Body of pancreas (tissue), 4 donors: ENCODE results near the gene CCDC33.

Experiments
- POLR2A ChIP-seq, 3 donors: fragments of 450-650 bp; IDR thresholded peaks; one replicate each; pipeline ENCODE4 v1.6.1; 2016; ENCODE audit warnings: antibody characterized with exemption in 3 of 3, mild to moderate bottlenecking in 2 of 3
- TF ChIP-seq, protein P1 (sequence below), 7 experiments: fragments of 450-650 bp in 4 of 7; fragments of 200-600 bp in 3 of 7; sonication (generic) in 3 of 7; IDR thresholded peaks; one replicate each; pipeline ENCODE4 v1.5.1; 2016 to 2019; ENCODE audit warnings: antibody characterized with exemption in 7 of 7

DNA sequence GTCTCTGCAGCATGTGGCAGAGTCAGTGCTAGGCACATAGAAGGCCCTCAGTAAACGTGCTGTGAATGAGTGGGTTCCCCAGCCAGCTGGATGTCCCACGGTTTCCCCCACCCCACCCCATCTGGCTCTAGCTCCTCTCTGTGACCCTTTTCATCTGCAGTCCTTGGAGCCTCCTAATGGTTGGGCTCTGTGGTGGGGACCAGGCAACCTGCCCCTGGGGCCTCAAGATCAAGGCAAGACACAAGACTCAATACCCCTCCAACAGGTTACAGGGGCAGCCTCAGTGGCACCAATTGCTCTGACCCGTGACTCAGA, 148.4 kb downstream of the CCDC33 start:
- TF ChIP-seq, protein P1, sequence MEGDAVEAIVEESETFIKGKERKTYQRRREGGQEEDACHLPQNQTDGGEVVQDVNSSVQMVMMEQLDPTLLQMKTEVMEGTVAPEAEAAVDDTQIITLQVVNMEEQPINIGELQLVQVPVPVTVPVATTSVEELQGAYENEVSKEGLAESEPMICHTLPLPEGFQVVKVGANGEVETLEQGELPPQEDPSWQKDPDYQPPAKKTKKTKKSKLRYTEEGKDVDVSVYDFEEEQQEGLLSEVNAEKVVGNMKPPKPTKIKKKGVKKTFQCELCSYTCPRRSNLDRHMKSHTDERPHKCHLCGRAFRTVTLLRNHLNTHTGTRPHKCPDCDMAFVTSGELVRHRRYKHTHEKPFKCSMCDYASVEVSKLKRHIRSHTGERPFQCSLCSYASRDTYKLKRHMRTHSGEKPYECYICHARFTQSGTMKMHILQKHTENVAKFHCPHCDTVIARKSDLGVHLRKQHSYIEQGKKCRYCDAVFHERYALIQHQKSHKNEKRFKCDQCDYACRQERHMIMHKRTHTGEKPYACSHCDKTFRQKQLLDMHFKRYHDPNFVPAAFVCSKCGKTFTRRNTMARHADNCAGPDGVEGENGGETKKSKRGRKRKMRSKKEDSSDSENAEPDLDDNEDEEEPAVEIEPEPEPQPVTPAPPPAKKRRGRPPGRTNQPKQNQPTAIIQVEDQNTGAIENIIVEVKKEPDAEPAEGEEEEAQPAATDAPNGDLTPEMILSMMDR (IDR thresholded peaks at IDR 0.05), result no peak
- TF ChIP-seq POLR2A (IDR thresholded peaks at IDR 0.05), result no peak
